GM21576 (cell line): ENCODE results near the gene C2CD4B.

Source experiments
- ATAC-seq: cut with Tn5 transposase; IDR thresholded peaks from one replicate; pipeline ENCODE4 v1.9.1; 2021; ENCODE audit warnings: mild to moderate bottlenecking, moderate library complexity; ENCODE audit not compliant: unreplicated experiment

The C2CD4B gene

GRCh38 chr15:62165104-62165792 lies at the start of gene C2CD4B:
C2CD4B (minus strand) TSS chr15:62165285; CDS start chr15:62164984, 301 bp downstream.
- ATAC-seq, result no peak

- ATAC-seq, result no peak
These were observed 47.7 kb upstream of the C2CD4B start for GRCh38 chr15:62212741-62213140.

GRCh38 chr15:62211348-62211747 lies 46.3 kb upstream of the C2CD4B start:
- no peak for ATAC-seq

- ATAC-seq, result no peak
These were observed 44.7 kb upstream of the C2CD4B start for GRCh38 chr15:62209821-62210220.

GRCh38 chr15:62209322-62209721 lies 44.2 kb upstream of the C2CD4B start:
- ATAC-seq, result no peak

- no peak for ATAC-seq
These were observed 43.8 kb upstream of the C2CD4B start for GRCh38 chr15:62208884-62209283.

- no peak for ATAC-seq
These were observed 43.3 kb upstream of the C2CD4B start for GRCh38 chr15:62208367-62208766.

GRCh38 chr15:62190675-62191074 lies 25.6 kb upstream of the C2CD4B start:
- no peak for ATAC-seq

- no peak for ATAC-seq
These were observed 25.2 kb upstream of the C2CD4B start for GRCh38 chr15:62190274-62190673.

- no peak for ATAC-seq
These were observed 23.7 kb upstream of the C2CD4B start for GRCh38 chr15:62188744-62189143.

- ATAC-seq, result no peak
These were observed 22.8 kb upstream of the C2CD4B start for GRCh38 chr15:62187910-62188309.

- no peak for ATAC-seq
These were observed 22.3 kb upstream of the C2CD4B start for GRCh38 chr15:62187425-62187824.

GRCh38 chr15:62186578-62186977 lies 21.5 kb upstream of the C2CD4B start:
- ATAC-seq, result no peak

- no peak for ATAC-seq
These were observed 18.0 kb upstream of the C2CD4B start for GRCh38 chr15:62183130-62183529.

GRCh38 chr15:62173215-62173614 lies 8.1 kb upstream of the C2CD4B start:
- no peak for ATAC-seq

- no peak for ATAC-seq
These were observed 6.8 kb upstream of the C2CD4B start for GRCh38 chr15:62171882-62172281.

- ATAC-seq, result no peak
These were observed 799 bp upstream of the C2CD4B start for GRCh38 chr15:62165793-62166375.

- no peak for ATAC-seq
These were observed 535 bp downstream of the C2CD4B start for GRCh38 chr15:62164396-62165103.

- no peak for ATAC-seq
These were observed 1.1 kb downstream of the C2CD4B start for GRCh38 chr15:62164014-62164395.

- ATAC-seq, result no peak
These were observed 1.6 kb downstream of the C2CD4B start for GRCh38 chr15:62163397-62164013.

GRCh38 chr15:62153228-62153627 lies 11.9 kb downstream of the C2CD4B start:
- ATAC-seq, result no peak

GRCh38 chr15:62150445-62150844 lies 14.6 kb downstream of the C2CD4B start:
- no peak for ATAC-seq
